ENCODE results near the gene ABHD17A. TPM values are rescaled to one million over a fixed set of nuclear protein-coding genes. Genes with fewer than 3 reads are reported as not detected.

Gene ABHD17A
- total RNA-seq, 1 experiment from 2014 or later = 39.5 TPM

DNA sequence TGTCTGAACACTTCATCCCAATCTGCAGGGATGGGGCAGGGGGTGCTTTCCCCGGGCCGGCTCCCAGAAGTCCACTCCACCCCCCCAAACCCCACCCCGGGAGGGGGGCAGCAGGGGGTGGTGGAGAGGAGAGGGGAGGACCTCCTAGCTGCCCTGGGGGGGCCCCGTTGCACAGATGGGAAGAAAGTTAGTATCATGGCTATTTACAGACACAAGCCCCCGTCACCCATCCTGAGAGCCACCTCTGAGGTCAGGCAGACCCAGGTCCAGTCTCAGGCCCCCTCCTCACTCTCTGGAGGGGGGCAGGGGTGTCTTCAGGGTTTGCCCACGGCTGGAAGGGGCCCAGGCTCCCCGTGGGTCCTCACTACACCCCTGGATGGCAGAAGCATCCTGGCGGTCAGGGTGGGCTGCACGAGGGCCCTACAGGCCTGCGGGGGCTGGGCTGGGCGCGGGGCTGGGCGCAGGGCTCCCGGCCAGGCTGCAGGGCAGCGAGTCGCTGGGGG, 31.2 kb downstream of the ABHD17A start:
- Mint-ChIP-seq H3K4me1 (ENCODE audit: insufficient read depth, unreplicated experiment) (peaks cover 11% of the 10 kb centered on the region), H3K4me3 (ENCODE audit: unreplicated experiment) (peak overlapping the region; percentile 71), H3K27ac (ENCODE audit: low read depth, unreplicated experiment) (no peak overlapping the region), H3K9me3 (ENCODE audit: unreplicated experiment) (no peaks in the 10 kb centered on the region), H3K27me3 (ENCODE audit: insufficient read depth, unreplicated experiment) (no peaks in the 10 kb centered on the region), H3K36me3 (ENCODE audit: insufficient read depth, unreplicated experiment) (peaks cover 12% of the 10 kb centered on the region)
- ChIA-PET CTCF (interaction anchor here (0.7 to 1.8 kb wide), 2 partner anchors 16 to 236 kb away, joined by 3 to 4 read pairs; no protein-coding TSS in a partner anchor), POLR2A (interaction anchor here (0.7 to 1.7 kb wide), 2 partner anchors 21 to 1173 kb away, joined by 3 to 10 read pairs; no protein-coding TSS in a partner anchor)
- TF ChIP-seq, protein P1, sequence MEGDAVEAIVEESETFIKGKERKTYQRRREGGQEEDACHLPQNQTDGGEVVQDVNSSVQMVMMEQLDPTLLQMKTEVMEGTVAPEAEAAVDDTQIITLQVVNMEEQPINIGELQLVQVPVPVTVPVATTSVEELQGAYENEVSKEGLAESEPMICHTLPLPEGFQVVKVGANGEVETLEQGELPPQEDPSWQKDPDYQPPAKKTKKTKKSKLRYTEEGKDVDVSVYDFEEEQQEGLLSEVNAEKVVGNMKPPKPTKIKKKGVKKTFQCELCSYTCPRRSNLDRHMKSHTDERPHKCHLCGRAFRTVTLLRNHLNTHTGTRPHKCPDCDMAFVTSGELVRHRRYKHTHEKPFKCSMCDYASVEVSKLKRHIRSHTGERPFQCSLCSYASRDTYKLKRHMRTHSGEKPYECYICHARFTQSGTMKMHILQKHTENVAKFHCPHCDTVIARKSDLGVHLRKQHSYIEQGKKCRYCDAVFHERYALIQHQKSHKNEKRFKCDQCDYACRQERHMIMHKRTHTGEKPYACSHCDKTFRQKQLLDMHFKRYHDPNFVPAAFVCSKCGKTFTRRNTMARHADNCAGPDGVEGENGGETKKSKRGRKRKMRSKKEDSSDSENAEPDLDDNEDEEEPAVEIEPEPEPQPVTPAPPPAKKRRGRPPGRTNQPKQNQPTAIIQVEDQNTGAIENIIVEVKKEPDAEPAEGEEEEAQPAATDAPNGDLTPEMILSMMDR (IDR thresholded peaks at IDR 0.05; ENCODE audit: unreplicated experiment) = no peak
- intact Hi-C loops (cut with micrococcal nuclease) = no loop called here
- no TSS peak for BruUV-seq (replicated peaks)
- DNase-seq (ENCODE audit: unreplicated experiment) = no peak

DNA sequence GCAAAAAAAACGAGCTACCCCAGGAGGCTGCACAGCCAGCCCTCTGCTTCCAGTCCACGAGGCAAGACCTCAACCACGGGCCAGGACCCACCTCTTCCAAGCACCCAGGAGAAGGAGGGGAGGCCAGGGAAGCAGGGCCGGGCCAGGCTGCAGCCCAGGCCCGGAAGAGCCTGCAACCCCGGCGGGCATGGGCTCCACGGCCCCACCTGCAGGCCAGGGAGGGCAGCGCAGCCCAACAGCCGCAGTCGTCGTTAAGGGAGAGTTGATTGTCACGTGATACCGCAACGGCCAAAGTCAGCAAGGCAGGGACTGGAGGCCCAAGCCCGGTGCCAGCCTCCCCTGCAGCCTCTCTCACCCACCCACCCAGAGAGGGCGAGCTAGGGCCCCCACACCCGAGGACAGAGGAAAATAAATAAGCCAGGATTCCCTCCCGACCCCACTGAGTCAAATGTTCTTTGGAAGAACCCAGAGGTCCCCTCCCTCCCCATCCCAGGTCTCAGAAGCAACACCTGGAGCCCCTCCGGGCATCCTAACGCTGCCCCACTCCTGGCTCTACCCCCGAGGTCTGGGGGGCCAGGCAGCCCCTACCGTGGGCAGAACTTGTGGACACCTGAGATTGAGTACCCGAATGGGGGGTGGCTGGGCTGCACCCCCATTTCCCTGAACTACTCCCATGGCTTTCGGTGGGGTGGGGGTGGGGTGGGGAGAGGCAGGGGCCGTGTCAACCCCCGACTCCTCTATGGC, 31.8 kb downstream of the ABHD17A start:
- H3K9me3 Mint-ChIP-seq (ENCODE audit: unreplicated experiment) = no peaks in the 10 kb centered on the region
- H3K36me3 Mint-ChIP-seq (ENCODE audit: insufficient read depth, unreplicated experiment) = peaks cover 12% of the 10 kb centered on the region

DNA sequence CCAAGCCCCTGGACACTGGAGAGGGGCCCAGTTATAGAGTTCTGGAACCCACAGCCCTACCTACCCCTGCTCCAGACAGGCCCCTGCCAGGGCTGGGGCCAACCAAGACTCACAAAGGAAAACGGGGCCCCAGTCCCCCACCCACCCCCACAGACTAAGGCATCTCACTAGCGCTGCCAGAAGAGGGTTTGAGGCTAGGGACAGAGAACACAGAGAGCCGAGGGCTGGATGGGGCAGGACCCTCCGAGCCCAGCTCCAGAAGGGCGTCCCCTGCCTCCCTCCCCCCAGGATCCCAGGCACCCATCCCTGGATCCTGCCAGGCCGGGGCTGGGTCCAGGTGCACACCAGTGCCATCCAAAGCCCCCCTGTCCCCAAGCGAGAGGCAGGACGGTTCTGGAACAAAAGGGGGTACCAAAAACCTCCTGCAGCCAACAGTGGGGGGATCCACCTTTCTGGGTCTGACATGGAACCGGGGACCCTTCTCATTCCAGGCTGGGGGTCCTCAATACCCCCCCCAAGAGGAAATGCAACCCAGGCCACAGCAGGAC, 32.6 kb downstream of the ABHD17A start:
- Mint-ChIP-seq H3K4me1 (ENCODE audit: insufficient read depth, unreplicated experiment) (peaks cover 11% of the 10 kb centered on the region), H3K9me3 (ENCODE audit: unreplicated experiment) (no peaks in the 10 kb centered on the region), H3K36me3 (ENCODE audit: insufficient read depth, unreplicated experiment) (peaks cover 12% of the 10 kb centered on the region), H3K4me3 (ENCODE audit: unreplicated experiment) (no peak overlapping the region), H3K27me3 (ENCODE audit: insufficient read depth, unreplicated experiment) (no peaks in the 10 kb centered on the region), H3K27ac (ENCODE audit: low read depth, unreplicated experiment) (no peak overlapping the region)
- DNase-seq (ENCODE audit: unreplicated experiment) = no peak
- ChIA-PET POLR2A (interaction anchor here (1.0 kb wide), 1 partner anchor 12 kb away, joined by 3 read pairs; no protein-coding TSS in a partner anchor), CTCF (interaction anchor here (0.6 to 1.8 kb wide), 9 partner anchors 12 to 606 kb away, joined by 3 to 4 read pairs (median 3); no protein-coding TSS in a partner anchor)
- no TSS peak for BruUV-seq (replicated peaks)
- TF ChIP-seq, protein P1 (IDR thresholded peaks at IDR 0.05; ENCODE audit: unreplicated experiment) = no peak
- intact Hi-C loops (cut with micrococcal nuclease) = no loop called here

More for the DNA sequence above, 31.8 kb downstream of the ABHD17A start:
- TF ChIP-seq, protein P1 (IDR thresholded peaks at IDR 0.05; ENCODE audit: unreplicated experiment) = peak; percentile 98
- peaks cover 11% of the 10 kb centered on the region for H3K4me1 Mint-ChIP-seq (ENCODE audit: insufficient read depth, unreplicated experiment)
- H3K4me3 Mint-ChIP-seq (ENCODE audit: unreplicated experiment) = peak overlapping the region; percentile 65
- ChIA-PET POLR2A (interaction anchor here (1.0 kb wide), 1 partner anchor 11 kb away, joined by 3 read pairs; no protein-coding TSS in a partner anchor), CTCF (interaction anchor here (0.6 to 1.8 kb wide), 10 partner anchors 12 to 607 kb away, joined by 3 to 4 read pairs (median 3); no protein-coding TSS in a partner anchor)
- DNase-seq (ENCODE audit: unreplicated experiment) = peak; percentile 87
- BruUV-seq (replicated peaks) = TSS peak; percentile 44
- H3K27ac Mint-ChIP-seq (ENCODE audit: low read depth, unreplicated experiment) = peak overlapping the region; percentile 61
- no peaks in the 10 kb centered on the region for H3K27me3 Mint-ChIP-seq (ENCODE audit: insufficient read depth, unreplicated experiment)
- intact Hi-C loops (cut with micrococcal nuclease) = no loop called here
